ENCODE results near the gene MTSS2.

MTSS2 gene

DNA sequence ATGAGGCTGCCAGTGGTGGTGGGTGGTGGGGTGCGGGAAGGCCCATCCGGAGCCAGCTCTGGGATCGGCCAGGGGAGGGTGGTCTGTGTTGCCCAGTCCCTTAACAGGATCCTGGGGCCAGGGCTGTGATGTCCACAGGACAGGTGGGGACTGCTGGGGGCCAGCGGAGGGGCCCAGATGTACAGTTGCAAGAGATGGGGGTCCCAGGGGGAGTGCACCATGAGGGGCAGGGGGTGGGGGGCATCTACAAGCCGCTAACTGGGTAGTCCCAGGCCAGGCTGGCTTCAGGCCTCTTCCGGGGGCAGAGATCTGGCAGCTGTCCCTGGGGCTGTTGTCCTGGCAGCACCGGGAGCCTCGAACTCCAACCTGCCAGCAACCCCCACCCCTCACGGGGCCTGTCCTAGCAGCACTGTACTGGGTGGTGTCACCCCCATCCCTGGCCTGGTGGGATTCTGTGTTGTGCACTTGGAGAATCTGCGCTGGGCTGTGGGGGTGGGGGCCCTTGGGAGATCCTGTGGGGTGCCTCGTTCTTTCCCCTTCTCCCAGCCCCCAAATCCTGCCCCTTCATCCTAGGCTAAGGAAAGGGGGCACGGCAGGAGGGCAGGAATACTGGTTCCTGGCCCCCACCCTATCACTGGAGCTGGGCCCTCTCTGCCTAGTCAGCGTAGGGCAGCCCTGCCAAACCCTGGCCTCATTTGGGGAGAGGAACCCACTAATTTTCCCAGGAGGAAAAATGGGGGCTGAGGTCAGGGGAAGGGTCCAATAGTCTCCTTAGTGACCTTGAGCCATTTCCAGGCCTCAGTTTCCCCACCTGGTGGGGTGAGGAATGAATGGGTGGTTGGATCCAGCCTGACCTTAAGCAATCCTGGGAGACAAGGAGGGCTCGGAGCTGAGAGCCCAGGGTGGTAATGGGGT is 1.4 kb downstream of the MTSS2 start:
- peaks cover 4% of the 10 kb centered on the region; the same call in 1 of the 2 replicates for H3K27me3 ChIP-seq (ENCODE audit: control insufficient read depth, insufficient read depth, low read length)
- H3K36me3 ChIP-seq (ENCODE audit: control insufficient read depth, insufficient read depth, low read length), result no peaks in the 10 kb centered on the region
- peaks cover 42% of the 10 kb centered on the region for H3K4me1 ChIP-seq (ENCODE audit: control insufficient read depth, insufficient read depth, low read length)
- H3K27ac ChIP-seq (ENCODE audit: low read depth, low read length), result no peak overlapping the region
- H3K9ac ChIP-seq (ENCODE audit: low read length), result peak overlapping the region; percentile 6
- H3K9me3 ChIP-seq (ENCODE audit: control insufficient read depth, insufficient read depth, low read depth, low read length), result no peaks in the 10 kb centered on the region
- H3K4me3 ChIP-seq (ENCODE audit: low read depth, low read length), result peak overlapping the region; percentile 80

DNA sequence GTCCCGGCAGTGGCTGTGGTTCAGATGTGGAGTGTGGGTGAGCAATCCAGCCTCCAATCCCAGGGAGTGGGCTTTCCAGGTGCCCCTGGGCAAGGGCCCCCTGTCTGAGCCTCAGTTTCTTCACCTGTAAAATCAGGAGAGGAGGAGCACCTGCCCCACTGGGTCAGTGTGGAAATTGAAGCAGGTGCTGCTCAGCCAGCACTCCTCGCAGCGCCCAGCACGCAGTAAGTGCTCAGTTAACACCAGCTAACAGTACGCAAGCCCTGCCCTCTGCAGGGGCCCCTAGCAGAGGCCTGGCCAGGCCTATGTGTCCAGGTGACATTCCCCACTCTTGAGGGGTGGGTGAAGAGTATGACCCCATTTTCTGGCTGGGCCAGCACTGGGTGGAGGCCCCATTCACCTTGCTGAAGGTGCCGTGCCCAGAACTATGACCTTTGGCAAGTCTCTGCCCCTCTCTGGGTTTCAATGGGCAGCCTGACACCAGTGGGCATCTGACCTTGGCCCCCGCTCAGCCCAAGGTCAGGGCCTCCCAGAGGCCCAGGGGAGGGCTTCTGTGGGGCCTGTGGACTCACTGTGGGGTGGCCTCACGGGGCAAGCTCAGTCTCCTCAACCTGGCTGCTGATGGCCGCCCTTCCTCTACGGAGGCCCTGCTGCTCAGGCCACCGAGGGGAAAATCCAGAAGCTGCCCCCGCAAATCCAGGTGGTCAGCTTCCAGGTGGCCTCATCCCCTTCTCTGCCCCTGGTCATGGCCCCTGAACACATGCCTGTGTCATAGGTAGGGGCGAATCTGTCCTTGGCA is 2.5 kb downstream of the MTSS2 start:
- H3K27ac ChIP-seq (ENCODE audit: low read depth, low read length), result no peak overlapping the region
- H3K36me3 ChIP-seq (ENCODE audit: control insufficient read depth, insufficient read depth, low read length), result peaks cover 9% of the 10 kb centered on the region
- H3K4me3 ChIP-seq (ENCODE audit: low read depth, low read length), result no peak overlapping the region
- no peak overlapping the region for H3K9ac ChIP-seq (ENCODE audit: low read length)
- peaks cover 4% of the 10 kb centered on the region; the same call in 1 of the 2 replicates for H3K27me3 ChIP-seq (ENCODE audit: control insufficient read depth, insufficient read depth, low read length)
- H3K4me1 ChIP-seq (ENCODE audit: control insufficient read depth, insufficient read depth, low read length), result peaks cover 48% of the 10 kb centered on the region
- no peaks in the 10 kb centered on the region for H3K9me3 ChIP-seq (ENCODE audit: control insufficient read depth, insufficient read depth, low read depth, low read length)

DNA sequence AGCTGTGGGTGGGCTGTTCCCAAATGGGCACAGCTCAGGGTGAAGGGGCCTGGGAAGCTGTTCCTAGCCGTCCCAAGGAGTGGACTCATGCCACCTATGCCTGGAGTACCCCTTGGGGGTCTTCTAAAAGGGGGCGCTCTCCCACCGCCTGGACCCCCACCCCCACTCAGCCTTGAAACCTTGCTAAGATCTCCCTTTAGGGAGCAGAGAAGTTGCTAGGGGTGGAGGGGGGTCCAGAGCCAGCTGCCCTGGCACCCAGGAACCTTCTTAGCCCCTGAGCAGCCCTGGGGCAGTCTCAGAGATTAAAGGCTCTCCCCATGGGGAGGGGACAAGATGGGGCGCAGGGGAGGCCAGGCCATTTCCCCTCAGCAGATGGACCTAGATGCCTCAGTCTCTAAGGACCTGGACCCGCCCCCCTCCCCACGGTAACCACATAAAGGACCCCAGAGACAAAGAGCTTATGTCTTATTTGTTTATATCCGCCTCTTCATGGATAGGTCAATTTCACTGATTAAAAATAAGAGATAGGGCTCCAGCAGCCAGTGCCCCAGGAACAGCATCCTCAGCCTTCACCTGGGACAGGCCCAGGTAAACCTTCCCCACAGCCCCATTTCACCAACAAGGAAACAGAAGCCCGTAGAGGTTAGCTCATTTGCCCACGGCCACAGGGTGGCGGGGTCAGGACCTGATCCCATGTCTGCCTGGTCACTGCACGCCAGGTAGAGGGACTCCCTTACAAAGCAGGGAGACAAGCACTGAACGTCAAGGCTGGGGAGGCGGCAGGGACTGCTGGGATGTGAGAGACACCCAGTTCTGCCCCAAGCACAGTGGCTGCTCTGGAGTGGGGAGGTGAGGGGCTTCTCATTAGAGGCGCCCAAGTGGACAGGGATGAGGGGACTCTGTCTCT is 3.4 kb downstream of the MTSS2 start:
- Histone ChIP-seq H3K4me3 (ENCODE audit: low read depth, low read length) (no peak overlapping the region), H3K36me3 (ENCODE audit: control insufficient read depth, insufficient read depth, low read length) (peaks cover 18% of the 10 kb centered on the region), H3K9me3 (ENCODE audit: control insufficient read depth, insufficient read depth, low read depth, low read length) (no peaks in the 10 kb centered on the region), H3K27ac (ENCODE audit: low read depth, low read length) (no peak overlapping the region), H3K4me1 (ENCODE audit: control insufficient read depth, insufficient read depth, low read length) (peaks cover 41% of the 10 kb centered on the region), H3K27me3 (ENCODE audit: control insufficient read depth, insufficient read depth, low read length) (peaks cover 4% of the 10 kb centered on the region; the same call in 1 of the 2 replicates), H3K9ac (ENCODE audit: low read length) (no peak overlapping the region)

DNA sequence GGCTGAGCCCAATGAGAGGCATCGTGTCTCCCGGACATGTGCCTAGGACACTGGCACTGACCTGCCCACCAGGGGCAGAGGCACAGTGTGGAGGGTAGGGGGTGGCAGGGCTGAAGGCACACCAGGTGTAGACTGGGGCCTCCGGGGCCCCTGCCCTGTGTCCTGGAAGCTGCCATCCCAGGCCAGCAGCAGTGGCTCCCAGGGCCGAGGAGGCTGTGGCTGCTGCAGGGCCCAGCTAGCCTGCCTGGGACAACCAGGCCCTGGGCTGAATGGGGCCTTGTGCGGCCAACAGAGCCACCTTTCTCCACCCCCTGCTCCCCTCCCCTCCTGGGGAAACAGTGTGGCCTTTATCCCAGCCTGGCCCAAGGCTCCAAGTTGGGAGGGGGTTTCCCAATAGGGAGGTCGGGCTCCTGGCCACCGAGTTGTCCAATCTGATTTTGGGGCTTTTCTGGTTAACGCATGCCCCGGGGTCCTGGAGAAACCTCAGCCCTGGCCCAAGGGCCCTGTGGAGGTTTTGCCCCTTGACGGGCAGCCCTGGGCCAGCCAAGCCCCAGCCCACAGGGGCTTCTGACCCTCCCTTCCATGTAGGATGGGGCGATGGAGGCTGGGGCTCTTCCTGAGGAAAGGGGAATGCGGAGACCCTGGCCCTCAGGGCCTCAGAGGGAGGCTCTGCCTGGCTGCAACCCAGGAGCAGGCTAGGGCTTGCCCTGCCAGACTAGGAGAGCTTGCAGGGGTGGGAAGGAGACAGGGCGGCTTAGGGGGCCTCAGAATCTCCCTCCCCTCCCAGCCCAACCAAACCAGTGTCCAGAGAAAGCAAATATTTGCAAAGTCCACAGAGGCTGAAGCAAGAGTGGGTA is 4.2 kb downstream of the MTSS2 start:
- H3K27ac ChIP-seq (ENCODE audit: low read depth, low read length), result no peak overlapping the region; the same call in 1 of the 2 replicates
- H3K9me3 ChIP-seq (ENCODE audit: control insufficient read depth, insufficient read depth, low read depth, low read length), result no peaks in the 10 kb centered on the region
- no peak overlapping the region for H3K9ac ChIP-seq (ENCODE audit: low read length)
- H3K4me1 ChIP-seq (ENCODE audit: control insufficient read depth, insufficient read depth, low read length), result peaks cover 32% of the 10 kb centered on the region
- H3K4me3 ChIP-seq (ENCODE audit: low read depth, low read length), result no peak overlapping the region
- H3K27me3 ChIP-seq (ENCODE audit: control insufficient read depth, insufficient read depth, low read length), result peaks cover 4% of the 10 kb centered on the region; the same call in 1 of the 2 replicates
- peaks cover 25% of the 10 kb centered on the region for H3K36me3 ChIP-seq (ENCODE audit: control insufficient read depth, insufficient read depth, low read length)

DNA sequence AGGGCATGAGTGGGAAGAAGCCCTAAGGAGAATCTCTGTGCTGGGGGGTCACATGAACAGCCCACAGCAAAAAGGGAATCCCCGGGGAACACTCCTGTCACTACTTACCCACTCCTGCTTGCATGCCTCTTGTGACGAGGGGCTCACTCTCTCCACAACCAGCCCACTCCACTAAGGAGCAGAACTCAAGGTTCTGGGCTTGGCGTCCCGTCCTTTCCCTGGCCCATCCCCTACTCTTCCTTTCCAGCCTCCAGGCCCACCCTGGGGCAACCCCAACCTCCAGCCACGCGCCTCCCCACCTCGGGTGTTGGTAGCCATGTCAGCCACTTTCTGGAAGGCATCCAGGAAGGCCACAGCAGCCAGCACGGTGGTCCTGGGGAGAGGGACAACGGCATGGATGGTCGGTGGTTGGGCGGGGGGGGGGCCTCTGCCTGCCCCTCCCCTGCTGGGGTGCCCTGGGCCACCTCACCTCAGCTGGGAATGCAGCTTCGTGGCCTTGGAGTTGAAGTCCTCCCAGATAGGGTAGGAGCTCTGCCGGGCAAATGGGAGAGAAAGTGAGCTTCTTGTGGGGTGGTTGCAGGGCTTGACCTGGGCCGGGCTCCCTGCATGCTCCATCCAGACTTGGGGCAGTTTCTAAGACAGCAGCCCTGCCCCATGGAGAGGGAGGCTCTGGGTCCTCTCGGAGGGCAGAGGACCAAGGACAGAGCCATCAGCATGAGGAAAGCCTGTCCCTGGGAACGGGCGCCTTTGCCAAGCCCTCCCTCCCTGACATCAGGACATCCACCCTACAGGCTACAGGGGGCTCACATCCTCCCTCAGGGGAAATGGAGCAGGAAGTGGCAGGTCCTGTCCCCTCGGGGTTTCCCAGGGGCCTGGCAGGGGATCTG is 5.1 kb downstream of the MTSS2 start:
- H3K4me3 ChIP-seq (ENCODE audit: low read depth, low read length), result 0 out of 2 replicates have a peak overlapping the region, but pooled peaks have one; percentile 17
- H3K36me3 ChIP-seq (ENCODE audit: control insufficient read depth, insufficient read depth, low read length), result peaks cover 33% of the 10 kb centered on the region
- no peak overlapping the region for H3K9ac ChIP-seq (ENCODE audit: low read length)
- no peak overlapping the region for H3K27ac ChIP-seq (ENCODE audit: low read depth, low read length)
- peaks cover 28% of the 10 kb centered on the region; the same call in 1 of the 2 replicates for H3K4me1 ChIP-seq (ENCODE audit: control insufficient read depth, insufficient read depth, low read length)
- no peaks in the 10 kb centered on the region for H3K27me3 ChIP-seq (ENCODE audit: control insufficient read depth, insufficient read depth, low read length)
- no peaks in the 10 kb centered on the region for H3K9me3 ChIP-seq (ENCODE audit: control insufficient read depth, insufficient read depth, low read depth, low read length)

DNA sequence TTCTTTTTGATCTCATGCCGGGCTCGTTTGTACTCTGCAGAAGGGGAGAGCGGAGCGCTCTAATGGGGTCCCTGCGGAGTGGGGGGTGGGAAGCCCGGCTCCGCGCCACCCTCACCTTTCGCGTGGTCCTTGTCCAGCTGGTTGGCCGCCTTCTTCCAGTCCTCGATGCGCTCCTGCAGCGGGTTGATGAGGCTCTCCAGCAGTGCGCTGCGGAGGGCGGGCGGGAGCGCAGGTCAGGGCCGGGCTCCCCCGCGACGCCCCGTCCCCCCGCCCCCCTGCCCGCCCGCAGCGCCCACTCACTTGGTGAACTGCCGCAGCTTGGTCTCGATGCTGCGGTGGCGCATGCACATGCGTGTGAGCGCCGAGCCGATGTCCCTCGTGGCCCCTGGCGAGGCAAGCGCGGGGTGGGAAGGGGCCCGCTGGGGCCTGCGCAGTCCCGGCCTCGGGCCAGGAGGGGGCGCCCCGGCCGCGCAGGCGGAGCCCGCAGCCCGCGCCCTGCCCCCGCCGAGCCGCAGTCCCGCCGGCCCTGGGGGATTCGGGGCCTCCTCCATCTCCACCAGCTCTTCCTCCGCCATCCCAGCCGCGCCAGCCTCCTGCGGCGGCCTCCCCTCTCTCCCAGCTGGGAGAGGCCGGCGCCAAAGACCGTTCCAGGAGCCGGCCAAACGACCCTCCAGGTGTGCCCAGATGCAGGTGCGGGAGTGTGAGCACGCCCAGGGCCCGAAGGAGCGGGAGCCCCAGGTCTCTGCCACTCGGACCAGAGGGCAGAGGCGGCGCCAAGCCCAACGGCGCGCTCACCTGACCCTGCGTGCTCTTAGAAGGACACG is 6.0 kb downstream of the MTSS2 start:
- Histone ChIP-seq H3K36me3 (ENCODE audit: control insufficient read depth, insufficient read depth, low read length) (peaks cover 37% of the 10 kb centered on the region), H3K27ac (ENCODE audit: low read depth, low read length) (no peak overlapping the region; the same call in 1 of the 2 replicates), H3K27me3 (ENCODE audit: control insufficient read depth, insufficient read depth, low read length) (no peaks in the 10 kb centered on the region), H3K4me3 (ENCODE audit: low read depth, low read length) (0 out of 2 replicates have a peak overlapping the region, but pooled peaks have one; percentile 17), H3K4me1 (ENCODE audit: control insufficient read depth, insufficient read depth, low read length) (peaks cover 28% of the 10 kb centered on the region; the same call in 1 of the 2 replicates), H3K9me3 (ENCODE audit: control insufficient read depth, insufficient read depth, low read depth, low read length) (no peaks in the 10 kb centered on the region), H3K9ac (ENCODE audit: low read length) (no peak overlapping the region)

DNA sequence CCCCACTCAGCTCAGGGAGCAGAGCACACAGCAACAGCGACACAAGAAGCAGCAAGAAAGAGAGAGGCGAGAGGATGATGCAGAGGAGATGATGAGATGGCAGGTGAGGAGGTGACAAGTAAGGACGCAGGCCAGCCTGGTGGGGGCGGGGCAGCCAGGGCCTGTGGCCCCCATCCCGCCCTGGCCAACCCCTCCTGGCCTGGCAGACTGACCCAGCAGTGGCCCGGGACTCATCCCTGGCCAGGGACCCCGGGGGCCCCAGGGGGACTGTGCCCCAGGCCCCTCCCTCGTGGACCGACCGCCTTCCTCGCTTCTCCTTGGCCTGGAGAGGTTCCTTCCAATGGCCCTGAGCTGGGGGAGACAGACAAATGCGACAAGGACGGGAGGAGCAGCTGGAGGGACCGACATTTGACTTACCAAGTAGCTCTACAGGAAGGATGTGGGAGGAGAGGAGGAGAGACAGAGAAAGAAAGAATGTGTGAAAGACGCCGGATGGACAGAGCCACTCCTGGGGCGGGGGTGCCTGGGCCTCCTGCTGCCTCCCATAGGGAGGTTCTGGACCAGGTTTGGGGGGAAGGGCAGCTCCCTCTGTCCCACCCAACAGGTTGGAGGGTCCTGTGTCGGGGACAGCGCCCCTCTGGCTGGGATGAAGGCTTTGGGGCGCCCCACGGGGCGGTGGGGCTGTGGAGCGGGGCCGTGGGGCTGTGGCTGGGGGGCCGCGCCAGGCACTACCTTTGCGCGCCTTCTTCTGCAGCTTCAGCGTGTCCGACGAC is 6.8 kb downstream of the MTSS2 start:
- H3K4me1 ChIP-seq (ENCODE audit: control insufficient read depth, insufficient read depth, low read length), result peaks cover 24% of the 10 kb centered on the region; the same call in 1 of the 2 replicates
- H3K36me3 ChIP-seq (ENCODE audit: control insufficient read depth, insufficient read depth, low read length), result peaks cover 45% of the 10 kb centered on the region
- H3K9me3 ChIP-seq (ENCODE audit: control insufficient read depth, insufficient read depth, low read depth, low read length), result no peaks in the 10 kb centered on the region
- H3K9ac ChIP-seq (ENCODE audit: low read length), result no peak overlapping the region
- H3K27me3 ChIP-seq (ENCODE audit: control insufficient read depth, insufficient read depth, low read length), result no peaks in the 10 kb centered on the region
- H3K4me3 ChIP-seq (ENCODE audit: low read depth, low read length), result no peak overlapping the region
- no peak overlapping the region; the same call in 1 of the 2 replicates for H3K27ac ChIP-seq (ENCODE audit: low read depth, low read length)

DNA sequence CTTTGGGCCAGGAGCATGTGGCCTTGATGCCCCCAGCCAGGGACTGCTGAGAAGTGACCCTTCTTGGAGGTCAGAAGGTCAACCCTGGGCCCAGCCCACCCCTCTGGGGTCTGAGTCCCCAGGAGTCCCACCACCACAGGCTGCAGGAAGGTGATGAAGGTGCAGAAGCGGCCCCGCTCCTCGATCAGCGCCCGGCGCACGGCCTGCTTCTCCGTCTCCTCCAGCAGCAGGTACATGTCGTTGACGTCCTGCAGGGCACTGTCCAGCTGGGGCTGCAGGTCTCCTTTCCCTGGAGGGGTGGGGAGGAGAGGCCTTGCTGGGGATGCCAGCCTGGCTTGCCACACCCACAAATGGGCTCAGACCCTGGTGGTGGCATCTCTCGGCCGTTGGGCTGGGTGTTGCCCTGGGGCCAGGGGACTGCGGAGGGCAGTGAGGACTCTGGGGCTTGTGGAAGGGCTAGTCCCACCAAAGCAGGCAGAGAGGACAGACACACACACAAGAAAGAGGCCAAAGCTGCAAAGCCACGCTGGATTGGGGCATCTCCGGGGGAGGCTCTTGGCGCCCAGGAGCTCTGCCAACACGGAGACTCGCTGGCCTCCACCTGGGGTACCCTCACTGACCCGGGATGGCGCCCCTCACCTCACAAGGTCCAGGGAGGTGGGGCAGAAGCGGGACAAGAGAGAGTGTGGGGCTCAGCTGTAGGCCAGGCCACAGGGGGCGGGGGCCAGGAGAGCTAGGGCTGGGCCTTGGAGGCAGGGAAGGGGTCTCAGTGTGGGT is 7.5 kb downstream of the MTSS2 start:
- Histone ChIP-seq H3K36me3 (ENCODE audit: control insufficient read depth, insufficient read depth, low read length) (peaks cover 50% of the 10 kb centered on the region), H3K4me1 (ENCODE audit: control insufficient read depth, insufficient read depth, low read length) (peaks cover 24% of the 10 kb centered on the region; the same call in 1 of the 2 replicates), H3K27ac (ENCODE audit: low read depth, low read length) (no peak overlapping the region), H3K27me3 (ENCODE audit: control insufficient read depth, insufficient read depth, low read length) (no peaks in the 10 kb centered on the region), H3K9ac (ENCODE audit: low read length) (peak overlapping the region; percentile 31), H3K4me3 (ENCODE audit: low read depth, low read length) (no peak overlapping the region), H3K9me3 (ENCODE audit: control insufficient read depth, insufficient read depth, low read depth, low read length) (no peaks in the 10 kb centered on the region)
